RWPE2 (cell line): ENCODE measurements around the gene SHROOM2.

ENCODE experiments used
- ATAC-seq: fragments of 200-7000 bp; cut with Tn5 transposase; 3 replicates; pipeline ENCODE4 v1.9.1; 2021; ENCODE audit warnings: low read depth
- DNase-seq: peaks from one replicate; pipeline ENCODE4 v3.0.0-alpha.2; 2020; ENCODE audit warnings: low spot score
- H3K27ac ChIP-seq: fragments of 450-650 bp; 2 replicates; pipeline ENCODE4 v1.5.1; 2017; ENCODE audit warnings: mild to moderate bottlenecking; ENCODE audit not compliant: poor library complexity, severe bottlenecking
- H3K27me3 ChIP-seq: fragments of 250-450 bp; sonication (Bioruptor Pico); 2 replicates; pipeline ENCODE4 v1.5.1; 2021; ENCODE audit warnings: mild to moderate bottlenecking, moderate library complexity; ENCODE audit not compliant: insufficient read depth, poor library complexity, severe bottlenecking
- H3K36me3 ChIP-seq: fragments of 250-450 bp; sonication (Bioruptor Pico); 2 replicates; pipeline ENCODE4 v1.5.1; 2020; ENCODE audit warnings: low read depth, mild to moderate bottlenecking, moderate library complexity
- H3K4me1 ChIP-seq: fragments of 250-450 bp; sonication (Bioruptor Pico); 2 replicates; pipeline ENCODE4 v1.5.1; 2021; ENCODE audit warnings: mild to moderate bottlenecking, moderate library complexity; ENCODE audit not compliant: insufficient read depth, poor library complexity, severe bottlenecking
- H3K4me3 ChIP-seq: fragments of 250-450 bp; sonication (Bioruptor Pico); 2 replicates; pipeline ENCODE4 v1.5.1; 2021; ENCODE audit warnings: mild to moderate bottlenecking, moderate library complexity; ENCODE audit not compliant: severe bottlenecking
- H3K9me3 ChIP-seq: fragments of 250-450 bp; sonication (Bioruptor Pico); 2 replicates; pipeline ENCODE4 v1.5.1; 2021; ENCODE audit warnings: mild to moderate bottlenecking, moderate library complexity; ENCODE audit not compliant: severe bottlenecking
- CTCF ChIP-seq: fragments of 450-650 bp; IDR thresholded peaks from one replicate; pipeline ENCODE4 v1.5.1; 2017; ENCODE audit warnings: mild to moderate bottlenecking, moderate library complexity; ENCODE audit not compliant: poor library complexity, severe bottlenecking

The SHROOM2 gene

GRCh38 chrX:9788911-9789310 is 2.7 kb downstream of the SHROOM2 start:
- H3K27ac ChIP-seq, result no peak overlapping the region
- no peak for DNase-seq
- no peak overlapping the region for H3K4me3 ChIP-seq

DNA sequence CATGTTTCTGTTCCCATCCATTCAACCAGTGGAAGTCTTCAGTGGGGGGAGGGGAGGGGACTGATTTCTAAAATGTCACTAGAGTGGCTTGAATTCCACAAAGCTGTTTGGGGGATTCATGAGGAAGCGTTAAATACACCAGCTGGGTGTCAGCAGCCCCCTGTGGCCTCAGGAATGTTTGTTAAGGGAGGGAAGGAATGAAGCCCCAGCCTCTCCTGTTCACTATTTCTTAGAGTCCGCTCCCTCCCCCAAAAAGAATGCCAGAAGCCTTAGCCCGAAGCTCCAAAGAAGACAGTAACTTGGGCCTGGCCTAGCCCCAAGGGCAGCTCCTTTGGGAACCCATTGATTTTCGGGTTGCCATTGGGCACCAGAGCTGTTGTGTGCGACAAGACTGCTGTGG is 3.3 kb downstream of the SHROOM2 start:
- ATAC-seq, result no peak
- TF ChIP-seq CTCF, result no peak
- Histone ChIP-seq H3K4me3 (no peak overlapping the region), H3K27me3 (no peaks in the 10 kb centered on the region), H3K4me1 (peaks cover 8% of the 10 kb centered on the region), H3K9me3 (no peaks in the 10 kb centered on the region), H3K27ac (no peak overlapping the region), H3K36me3 (no peaks in the 10 kb centered on the region)
- no peak for DNase-seq

More at GRCh38 chrX:9788911-9789310, 2.7 kb downstream of the SHROOM2 start:
- peaks cover 8% of the 10 kb centered on the region for H3K4me1 ChIP-seq
- TF ChIP-seq CTCF, result no peak
- H3K9me3 ChIP-seq, result no peaks in the 10 kb centered on the region
- no peaks in the 10 kb centered on the region for H3K36me3 ChIP-seq
- ATAC-seq, result peak; percentile 50
- H3K27me3 ChIP-seq, result no peaks in the 10 kb centered on the region

GRCh38 chrX:9790866-9791265 is 4.6 kb downstream of the SHROOM2 start:
- no peak for TF ChIP-seq CTCF
- Histone ChIP-seq H3K27me3 (no peaks in the 10 kb centered on the region), H3K4me1 (peaks cover 8% of the 10 kb centered on the region), H3K27ac (peak overlapping the region; percentile 5), H3K4me3 (no peak overlapping the region), H3K9me3 (no peaks in the 10 kb centered on the region), H3K36me3 (no peaks in the 10 kb centered on the region)
- no peak for ATAC-seq
- DNase-seq, result no peak

DNA sequence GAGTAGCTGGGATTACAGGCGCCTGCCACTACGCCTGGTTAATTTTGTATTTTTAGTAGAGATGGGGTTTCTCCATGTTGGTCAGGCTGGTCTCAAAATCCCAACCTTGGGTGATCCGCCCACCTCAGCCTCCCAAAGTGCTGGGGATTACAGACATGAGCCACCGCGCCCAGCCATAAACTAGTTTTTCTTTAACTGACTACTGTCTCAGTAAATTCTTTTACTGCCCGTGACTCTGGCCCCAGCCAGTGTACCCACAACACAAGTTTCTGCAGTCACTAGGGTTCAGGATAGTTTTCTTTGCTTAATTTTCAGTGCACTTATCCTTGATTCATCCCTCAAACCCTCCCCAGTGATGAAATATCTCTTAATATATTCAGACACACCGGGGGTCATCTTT is 8.3 kb downstream of the SHROOM2 start:
- ATAC-seq, result no peak
- H3K36me3 ChIP-seq, result no peaks in the 10 kb centered on the region
- no peak for TF ChIP-seq CTCF
- H3K4me3 ChIP-seq, result no peak overlapping the region
- H3K9me3 ChIP-seq, result no peaks in the 10 kb centered on the region
- no peaks in the 10 kb centered on the region for H3K27me3 ChIP-seq
- H3K4me1 ChIP-seq, result no peaks in the 10 kb centered on the region
- DNase-seq, result no peak
- no peak overlapping the region for H3K27ac ChIP-seq

GRCh38 chrX:9797384-9798360 is 11.4 kb downstream of the SHROOM2 start:
- Histone ChIP-seq H3K4me3 (no peak overlapping the region), H3K36me3 (no peaks in the 10 kb centered on the region), H3K27me3 (no peaks in the 10 kb centered on the region), H3K4me1 (no peaks in the 10 kb centered on the region), H3K9me3 (no peaks in the 10 kb centered on the region), H3K27ac (no peak overlapping the region)
- TF ChIP-seq CTCF, result no peak
- DNase-seq (no peak), ATAC-seq (no peak)
